Stimulated activated CD8-positive, alpha-beta memory T cell treated with anti-CD3 and anti-CD28 coated beads, Interleukin-7, amount 100 ng/mL, for 48 hours (primary cell): ENCODE results near the gene RBMY1D.
"Not testable (repeated sequence)": the region's sequence is repeated elsewhere in the genome, so short reads cannot be mapped to it uniquely, and the experiment has no call there.

Experiments used
- DNase-seq, 2 donors: peaks; one replicate each; pipeline ENCODE4 v3.0.0-alpha.2; 2020; ENCODE audit warnings: low read depth in 1 of 2; ENCODE audit errors: extremely low read depth in 1 of 2

The RBMY1D gene

DNA sequence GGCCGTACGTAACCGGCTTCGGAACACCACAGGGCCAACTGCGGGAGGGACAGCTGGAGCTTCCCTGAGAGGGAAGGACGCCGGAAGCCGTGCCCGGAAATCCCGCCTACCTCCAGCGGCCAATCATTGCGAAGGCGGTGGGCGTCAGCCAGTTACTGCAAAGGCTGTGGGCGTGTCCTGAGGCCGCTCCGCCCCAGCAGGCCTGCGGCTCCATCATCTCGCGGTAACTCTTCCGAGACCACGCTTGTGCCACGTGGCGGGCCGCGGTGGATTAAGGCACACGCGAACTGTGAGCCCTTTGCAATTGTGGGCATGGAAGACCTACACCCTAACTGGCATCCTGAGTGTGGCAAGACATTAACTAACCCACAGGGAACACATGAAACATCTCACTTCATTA lies at the start of gene RBMY1D:
Gene RBMY1D (minus strand): TSS at position 101 of the 400 bp plus-strand sequence. CDS start 2,013 bp downstream, outside the sequence.
- DNase-seq: not testable (repeated sequence)

DNA sequence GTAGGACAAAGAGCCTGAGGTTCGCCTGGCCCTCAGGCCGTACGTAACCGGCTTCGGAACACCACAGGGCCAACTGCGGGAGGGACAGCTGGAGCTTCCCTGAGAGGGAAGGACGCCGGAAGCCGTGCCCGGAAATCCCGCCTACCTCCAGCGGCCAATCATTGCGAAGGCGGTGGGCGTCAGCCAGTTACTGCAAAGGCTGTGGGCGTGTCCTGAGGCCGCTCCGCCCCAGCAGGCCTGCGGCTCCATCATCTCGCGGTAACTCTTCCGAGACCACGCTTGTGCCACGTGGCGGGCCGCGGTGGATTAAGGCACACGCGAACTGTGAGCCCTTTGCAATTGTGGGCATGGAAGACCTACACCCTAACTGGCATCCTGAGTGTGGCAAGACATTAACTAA lies 23.6 kb upstream of the RBMY1D start, which contains the start of gene RBMY1E:
Gene RBMY1E (minus strand): TSS at position 101 of the 400 bp plus-strand sequence. CDS start 1,978 bp downstream, outside the sequence.
- not testable (repeated sequence) for DNase-seq

DNA sequence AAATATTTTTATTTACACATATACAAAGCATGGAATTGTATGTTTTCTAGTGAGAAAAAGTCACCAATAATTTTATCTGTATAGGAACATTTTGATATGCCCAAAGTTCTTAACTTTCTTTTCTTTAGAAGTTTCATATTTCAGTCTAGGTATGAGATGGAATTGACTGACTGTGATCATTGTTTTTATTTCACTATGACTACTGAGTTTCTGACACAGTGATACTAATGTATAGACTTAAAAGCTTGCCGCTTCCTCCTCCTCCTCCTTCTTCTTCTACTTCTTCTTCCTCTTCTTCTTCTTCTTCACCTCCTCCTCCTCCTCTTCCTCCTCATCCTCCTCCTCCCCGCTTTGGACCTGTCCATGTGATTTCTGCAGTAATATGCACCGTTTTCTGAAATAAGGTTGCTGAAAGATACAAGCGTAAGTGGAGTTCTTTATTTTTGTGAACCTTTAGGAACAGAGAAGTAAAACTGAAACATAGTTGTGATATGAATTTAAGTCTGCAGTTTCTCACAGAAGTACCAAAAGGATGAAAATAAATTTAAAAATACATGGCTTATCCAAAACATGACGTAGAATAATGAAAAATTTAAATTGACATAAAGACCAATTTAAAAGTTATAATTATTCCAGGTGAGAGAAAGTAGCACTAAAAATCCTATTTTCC lies 24.8 kb downstream of the RBMY1D start:
- not testable (repeated sequence) for DNase-seq

DNA sequence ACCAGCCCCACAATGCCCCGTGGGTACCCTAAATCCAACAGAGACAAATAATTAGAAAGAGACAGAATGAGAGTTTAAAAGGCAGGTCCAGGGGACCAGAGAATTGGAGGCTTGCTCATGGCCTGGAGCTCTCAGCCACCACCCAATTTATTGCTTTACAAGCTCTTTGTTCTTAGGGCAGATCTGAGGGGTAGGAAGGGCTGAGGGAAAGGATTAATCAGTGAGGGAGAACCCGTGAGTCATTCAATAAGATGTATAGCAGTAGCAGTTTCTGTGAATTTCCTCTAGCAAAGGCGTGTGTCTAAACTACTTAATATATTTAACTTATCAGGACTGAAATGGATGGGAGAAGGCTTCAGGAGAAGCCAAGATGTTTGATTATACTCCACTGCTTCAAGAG lies 48.8 kb downstream of the RBMY1D start:
- DNase-seq: no peak

DNA sequence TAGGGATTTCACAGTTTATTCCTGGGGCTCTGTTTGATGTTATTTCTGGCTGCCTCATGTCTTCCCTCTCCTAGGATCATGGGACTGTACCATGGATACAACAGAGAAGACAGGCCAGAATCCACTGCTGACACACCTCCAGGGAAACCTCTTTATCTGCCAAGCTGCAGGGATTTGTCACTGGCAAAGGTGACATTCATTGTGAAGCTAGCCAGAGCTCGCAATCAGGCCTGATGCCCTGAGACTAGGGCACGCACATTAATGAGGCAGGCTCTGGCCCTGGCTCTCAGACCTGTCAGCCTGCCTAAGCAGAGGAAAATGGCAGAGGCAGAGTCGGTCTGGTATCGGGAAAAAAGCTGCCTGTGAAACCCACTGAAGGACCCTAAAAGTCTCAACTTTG lies 52.2 kb downstream of the RBMY1D start:
- DNase-seq: no peak

DNA sequence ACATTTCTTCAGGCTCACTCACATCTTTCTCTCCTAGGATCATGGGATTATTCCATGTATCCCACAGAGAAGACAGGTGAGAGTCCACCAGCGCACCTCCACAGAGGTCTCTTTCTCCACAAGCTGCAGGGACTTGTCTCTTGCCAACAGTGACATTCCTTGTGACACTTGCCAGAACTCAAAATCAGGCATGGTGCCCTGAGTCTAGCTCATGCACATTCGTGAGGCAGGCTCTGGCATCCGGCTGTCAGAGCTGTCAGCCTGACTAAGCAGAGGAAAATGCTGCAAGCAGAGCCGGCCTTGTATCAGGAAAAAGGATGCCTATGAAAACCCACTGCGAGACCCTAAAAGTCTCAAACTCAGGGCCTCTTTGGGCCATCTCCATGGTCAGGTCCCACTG lies 54.8 kb downstream of the RBMY1D start:
- no peak for DNase-seq

DNA sequence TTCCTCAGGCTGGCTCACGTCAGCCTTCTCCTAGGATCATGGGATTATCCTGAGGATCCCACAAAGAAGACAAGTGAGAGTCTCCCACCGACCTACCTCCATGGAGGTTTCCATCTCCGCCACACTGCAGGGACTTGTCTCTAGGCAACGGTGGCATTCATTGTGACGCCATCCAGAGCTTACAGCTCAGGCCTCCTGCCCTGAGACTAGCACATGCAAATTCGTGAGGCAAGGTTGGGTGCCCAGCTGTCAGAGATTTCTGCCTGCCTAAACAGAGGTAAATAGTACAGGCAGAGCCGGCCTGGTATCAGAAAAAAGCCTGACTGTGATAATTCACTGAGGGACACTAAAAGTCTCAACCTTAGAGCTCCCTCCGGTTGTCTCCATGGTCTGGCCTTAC lies 58.0 kb downstream of the RBMY1D start:
- no peak for DNase-seq

DNA sequence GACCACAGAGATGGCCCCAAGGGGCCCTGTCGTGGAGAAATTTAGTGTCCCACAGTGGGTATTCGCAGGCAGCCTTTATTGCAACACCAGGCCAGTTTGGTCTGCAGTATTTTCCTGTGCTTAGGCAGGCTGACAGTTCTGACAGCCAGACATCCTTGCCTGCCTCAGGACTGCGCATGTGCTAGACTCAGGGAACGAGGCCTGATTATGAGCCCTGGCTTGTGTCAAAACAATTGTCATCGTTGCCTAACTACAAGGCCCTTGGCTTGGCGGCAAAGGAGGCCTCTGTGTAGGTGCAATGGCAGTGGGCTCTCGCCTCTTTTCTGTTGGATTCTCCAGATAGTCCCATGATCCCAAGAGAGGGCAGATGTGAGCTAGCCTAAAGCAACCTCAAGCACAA lies 59.3 kb downstream of the RBMY1D start:
- DNase-seq: no peak
